ENCODE measurements around the gene SIGLEC15. TPM values are rescaled to one million over a fixed set of nuclear protein-coding genes. Genes with fewer than 3 reads are reported as not detected.

Gene SIGLEC15
- total RNA-seq, 1 donor from 2014 or later = not detected

- H3K4me3 Mint-ChIP-seq (ENCODE audit: low read depth) = no peak overlapping the region
- H3K9me3 Mint-ChIP-seq (ENCODE audit: low read depth) = no peaks in the 10 kb centered on the region
- H3K27ac Mint-ChIP-seq = no peak overlapping the region
- TF ChIP-seq, protein P1, sequence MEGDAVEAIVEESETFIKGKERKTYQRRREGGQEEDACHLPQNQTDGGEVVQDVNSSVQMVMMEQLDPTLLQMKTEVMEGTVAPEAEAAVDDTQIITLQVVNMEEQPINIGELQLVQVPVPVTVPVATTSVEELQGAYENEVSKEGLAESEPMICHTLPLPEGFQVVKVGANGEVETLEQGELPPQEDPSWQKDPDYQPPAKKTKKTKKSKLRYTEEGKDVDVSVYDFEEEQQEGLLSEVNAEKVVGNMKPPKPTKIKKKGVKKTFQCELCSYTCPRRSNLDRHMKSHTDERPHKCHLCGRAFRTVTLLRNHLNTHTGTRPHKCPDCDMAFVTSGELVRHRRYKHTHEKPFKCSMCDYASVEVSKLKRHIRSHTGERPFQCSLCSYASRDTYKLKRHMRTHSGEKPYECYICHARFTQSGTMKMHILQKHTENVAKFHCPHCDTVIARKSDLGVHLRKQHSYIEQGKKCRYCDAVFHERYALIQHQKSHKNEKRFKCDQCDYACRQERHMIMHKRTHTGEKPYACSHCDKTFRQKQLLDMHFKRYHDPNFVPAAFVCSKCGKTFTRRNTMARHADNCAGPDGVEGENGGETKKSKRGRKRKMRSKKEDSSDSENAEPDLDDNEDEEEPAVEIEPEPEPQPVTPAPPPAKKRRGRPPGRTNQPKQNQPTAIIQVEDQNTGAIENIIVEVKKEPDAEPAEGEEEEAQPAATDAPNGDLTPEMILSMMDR (IDR thresholded peaks at IDR 0.05; ENCODE audit: unreplicated experiment) = no peak
- H3K27me3 Mint-ChIP-seq = no peaks in the 10 kb centered on the region
- no peak for DNase-seq (ENCODE audit: low spot score, unreplicated experiment)
- H3K4me1 Mint-ChIP-seq (ENCODE audit: low read depth) = no peaks in the 10 kb centered on the region
- peaks cover 39% of the 10 kb centered on the region for H3K36me3 Mint-ChIP-seq (ENCODE audit: insufficient read depth)
Observed at GRCh38 chr18:45863469-45863868, 38.0 kb downstream of the SIGLEC15 start.

DNA sequence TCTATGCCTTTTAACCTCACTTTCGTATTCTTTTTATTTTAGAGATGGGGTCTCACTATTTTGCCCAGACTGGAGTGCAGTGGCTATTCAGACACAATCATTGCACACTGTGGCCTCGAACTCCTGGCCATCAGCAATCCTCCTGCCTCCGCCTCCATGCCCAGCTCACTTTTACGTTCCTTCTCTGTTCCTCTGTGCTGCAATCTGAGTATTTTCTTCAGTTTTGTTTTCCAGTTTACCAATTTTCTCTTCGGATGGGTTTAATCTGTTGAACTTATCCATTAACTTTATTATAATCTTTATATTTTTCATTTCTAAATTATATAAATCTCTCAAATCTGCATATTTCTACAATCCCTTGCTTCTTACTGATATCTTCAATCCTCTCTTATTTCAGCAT, 38.6 kb downstream of the SIGLEC15 start:
- H3K4me1 Mint-ChIP-seq (ENCODE audit: low read depth) = no peaks in the 10 kb centered on the region
- no peaks in the 10 kb centered on the region for H3K9me3 Mint-ChIP-seq (ENCODE audit: low read depth)
- peaks cover 38% of the 10 kb centered on the region for H3K36me3 Mint-ChIP-seq (ENCODE audit: insufficient read depth)
- H3K27me3 Mint-ChIP-seq = no peaks in the 10 kb centered on the region
- no peak for DNase-seq (ENCODE audit: low spot score, unreplicated experiment)
- TF ChIP-seq, protein P1 (IDR thresholded peaks at IDR 0.05; ENCODE audit: unreplicated experiment) = no peak
- H3K27ac Mint-ChIP-seq = no peak overlapping the region
- H3K4me3 Mint-ChIP-seq (ENCODE audit: low read depth) = no peak overlapping the region

DNA sequence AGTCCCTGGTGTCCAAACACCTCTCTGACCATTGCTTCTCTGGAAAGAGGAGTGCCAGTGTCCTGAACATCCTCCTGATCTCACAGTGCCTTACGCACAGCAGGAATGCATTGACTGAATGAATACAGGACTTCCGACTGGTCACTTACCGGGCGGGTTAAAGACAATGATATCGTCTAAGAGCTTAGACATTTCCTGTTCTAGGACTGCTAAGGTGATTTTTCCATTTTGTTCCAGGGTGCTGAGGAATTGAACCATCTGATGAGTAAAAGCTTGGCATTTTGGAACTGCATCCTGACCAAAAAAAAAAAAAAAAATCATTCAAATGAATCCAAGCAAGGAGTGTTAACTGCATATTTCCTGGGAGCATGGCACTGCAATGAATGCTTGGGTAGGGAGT, 40.0 kb downstream of the SIGLEC15 start:
- Mint-ChIP-seq H3K4me3 (ENCODE audit: low read depth) (no peak overlapping the region), H3K27me3 (no peaks in the 10 kb centered on the region), H3K27ac (no peak overlapping the region), H3K4me1 (ENCODE audit: low read depth) (peaks cover 3% of the 10 kb centered on the region), H3K9me3 (ENCODE audit: low read depth) (no peaks in the 10 kb centered on the region), H3K36me3 (ENCODE audit: insufficient read depth) (peaks cover 27% of the 10 kb centered on the region)
- TF ChIP-seq, protein P1 (IDR thresholded peaks at IDR 0.05; ENCODE audit: unreplicated experiment) = no peak
- no peak for DNase-seq (ENCODE audit: low spot score, unreplicated experiment)

GRCh38 chr18:45870419-45870818, 44.9 kb downstream of the SIGLEC15 start:
- Mint-ChIP-seq H3K9me3 (ENCODE audit: low read depth) (peaks cover 2% of the 10 kb centered on the region), H3K4me3 (ENCODE audit: low read depth) (no peak overlapping the region), H3K4me1 (ENCODE audit: low read depth) (peaks cover 4% of the 10 kb centered on the region), H3K27ac (peak overlapping the region; percentile 21), H3K27me3 (no peaks in the 10 kb centered on the region), H3K36me3 (ENCODE audit: insufficient read depth) (peaks cover 29% of the 10 kb centered on the region)
- TF ChIP-seq, protein P1 (IDR thresholded peaks at IDR 0.05; ENCODE audit: unreplicated experiment) = no peak
- no peak for DNase-seq (ENCODE audit: low spot score, unreplicated experiment)

- TF ChIP-seq, protein P1 (IDR thresholded peaks at IDR 0.05; ENCODE audit: unreplicated experiment) = no peak
- Mint-ChIP-seq H3K4me1 (ENCODE audit: low read depth) (peaks cover 4% of the 10 kb centered on the region), H3K27me3 (no peaks in the 10 kb centered on the region), H3K36me3 (ENCODE audit: insufficient read depth) (peaks cover 27% of the 10 kb centered on the region), H3K27ac (peak overlapping the region; percentile 39), H3K4me3 (ENCODE audit: low read depth) (no peak overlapping the region), H3K9me3 (ENCODE audit: low read depth) (peaks cover 4% of the 10 kb centered on the region)
- DNase-seq (ENCODE audit: low spot score, unreplicated experiment) = no peak
Observed at GRCh38 chr18:45871431-45872084, 46.1 kb downstream of the SIGLEC15 start.

Data from progenitor cell of endocrine pancreas (in vitro differentiated cells).